Osteoblast (primary cell): ENCODE measurements around the gene GAB2. TPM values are rescaled to one million over a fixed set of nuclear protein-coding genes. Genes with fewer than 3 reads are reported as not detected.

ENCODE experiments used
- DNase-seq: peaks from one replicate; pipeline ENCODE4 v3.0.0; 2011; ENCODE audit warnings: low spot score, mixed read lengths; ENCODE audit not compliant: insufficient read length; ENCODE audit errors: missing footprints
- H2AFZ ChIP-seq: 2 replicates; pipeline ENCODE4 v1.6.0; 2011; ENCODE audit warnings: mild to moderate bottlenecking, low read length
- H3K27ac ChIP-seq: 2 replicates; pipeline ENCODE4 v1.5.1; 2011; ENCODE audit warnings: mild to moderate bottlenecking, low read depth, low read length, moderate library complexity
- H3K27me3 ChIP-seq: 2 replicates; pipeline ENCODE4 v1.6.0; 2012; ENCODE audit warnings: mild to moderate bottlenecking, control low read depth, inconsistent platforms, low read length, moderate library complexity; ENCODE audit not compliant: insufficient read depth
- H3K36me3 ChIP-seq: 2 replicates; pipeline ENCODE4 v1.5.1; 2011; ENCODE audit warnings: mild to moderate bottlenecking, low read length, control low read depth, moderate library complexity; ENCODE audit not compliant: insufficient read depth
- H3K4me1 ChIP-seq: 2 replicates; pipeline ENCODE4 v1.5.1; 2011; ENCODE audit warnings: mild to moderate bottlenecking, low read length, control low read depth, moderate library complexity; ENCODE audit not compliant: insufficient read depth
- H3K4me2 ChIP-seq: 2 replicates; pipeline ENCODE4 v1.6.0; 2011; ENCODE audit warnings: mild to moderate bottlenecking, low read length; ENCODE audit not compliant: insufficient read depth
- H3K4me3 ChIP-seq: fragments of 200-600 bp; sonication (generic); 3 replicates; pipeline ENCODE4 v1.5.1; 2012; ENCODE audit warnings: mild to moderate bottlenecking, low read length, inconsistent platforms; ENCODE audit not compliant: insufficient read depth
- H3K79me2 ChIP-seq: 2 replicates; pipeline ENCODE4 v1.6.0; 2012; ENCODE audit warnings: mild to moderate bottlenecking, low read length, control low read depth, inconsistent platforms; ENCODE audit not compliant: insufficient read depth
- H3K9me3 ChIP-seq: 2 replicates; pipeline ENCODE4 v1.5.1; 2011; ENCODE audit warnings: low read depth, low read length, control low read depth
- H4K20me1 ChIP-seq: 2 replicates; pipeline ENCODE4 v1.6.0; 2012; ENCODE audit warnings: mild to moderate bottlenecking, low read length, control low read depth; ENCODE audit not compliant: insufficient read depth
- total RNA-seq: library from RNA; depleted of rRNA; stranded (reverse); fragments of >200 nt; gene quantifications from 2 replicates; pipeline ENCODE4 v1.2.3, GENCODE V29; 2012
- TF ChIP-seq, protein P1 (sequence below): IDR thresholded peaks from 2 replicates; pipeline ENCODE4 v1.5.1; 2011; ENCODE audit warnings: mild to moderate bottlenecking, low read depth, low read length, moderate library complexity; ENCODE audit errors: extremely low read depth

GAB2 gene
- total RNA-seq, 1 donor = 18.5 TPM

DNA sequence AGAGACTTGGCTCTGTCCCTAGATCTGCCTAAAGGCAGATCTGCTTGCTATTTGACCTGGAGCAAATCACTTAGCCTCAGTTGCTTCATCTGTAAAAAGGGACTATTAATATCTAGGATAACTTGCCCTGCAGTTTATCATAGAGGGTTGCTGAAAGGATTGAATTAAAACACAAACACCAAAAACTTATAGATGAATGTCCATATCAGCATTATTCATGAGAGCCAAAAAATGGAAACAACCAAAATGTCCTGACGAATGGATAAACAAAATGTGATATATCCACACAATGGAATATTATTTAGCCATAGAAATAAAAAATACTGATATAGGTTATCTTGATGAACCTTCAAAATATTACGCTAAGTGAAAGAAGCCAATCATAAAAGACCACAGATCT, 161.7 kb downstream of the GAB2 start:
- TF ChIP-seq, protein P1, sequence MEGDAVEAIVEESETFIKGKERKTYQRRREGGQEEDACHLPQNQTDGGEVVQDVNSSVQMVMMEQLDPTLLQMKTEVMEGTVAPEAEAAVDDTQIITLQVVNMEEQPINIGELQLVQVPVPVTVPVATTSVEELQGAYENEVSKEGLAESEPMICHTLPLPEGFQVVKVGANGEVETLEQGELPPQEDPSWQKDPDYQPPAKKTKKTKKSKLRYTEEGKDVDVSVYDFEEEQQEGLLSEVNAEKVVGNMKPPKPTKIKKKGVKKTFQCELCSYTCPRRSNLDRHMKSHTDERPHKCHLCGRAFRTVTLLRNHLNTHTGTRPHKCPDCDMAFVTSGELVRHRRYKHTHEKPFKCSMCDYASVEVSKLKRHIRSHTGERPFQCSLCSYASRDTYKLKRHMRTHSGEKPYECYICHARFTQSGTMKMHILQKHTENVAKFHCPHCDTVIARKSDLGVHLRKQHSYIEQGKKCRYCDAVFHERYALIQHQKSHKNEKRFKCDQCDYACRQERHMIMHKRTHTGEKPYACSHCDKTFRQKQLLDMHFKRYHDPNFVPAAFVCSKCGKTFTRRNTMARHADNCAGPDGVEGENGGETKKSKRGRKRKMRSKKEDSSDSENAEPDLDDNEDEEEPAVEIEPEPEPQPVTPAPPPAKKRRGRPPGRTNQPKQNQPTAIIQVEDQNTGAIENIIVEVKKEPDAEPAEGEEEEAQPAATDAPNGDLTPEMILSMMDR = no peak
- Histone ChIP-seq H3K36me3 (no peaks in the 10 kb centered on the region), H3K27ac (no peak overlapping the region), H3K79me2 (no peaks in the 10 kb centered on the region), H4K20me1 (no peaks in the 10 kb centered on the region), H3K4me3 (no peak overlapping the region), H3K27me3 (no peaks in the 10 kb centered on the region), H3K4me1 (peaks cover 25% of the 10 kb centered on the region), H2AFZ (no peak overlapping the region), H3K4me2 (no peak overlapping the region), H3K9me3 (no peaks in the 10 kb centered on the region)
- no peak for DNase-seq

DNA sequence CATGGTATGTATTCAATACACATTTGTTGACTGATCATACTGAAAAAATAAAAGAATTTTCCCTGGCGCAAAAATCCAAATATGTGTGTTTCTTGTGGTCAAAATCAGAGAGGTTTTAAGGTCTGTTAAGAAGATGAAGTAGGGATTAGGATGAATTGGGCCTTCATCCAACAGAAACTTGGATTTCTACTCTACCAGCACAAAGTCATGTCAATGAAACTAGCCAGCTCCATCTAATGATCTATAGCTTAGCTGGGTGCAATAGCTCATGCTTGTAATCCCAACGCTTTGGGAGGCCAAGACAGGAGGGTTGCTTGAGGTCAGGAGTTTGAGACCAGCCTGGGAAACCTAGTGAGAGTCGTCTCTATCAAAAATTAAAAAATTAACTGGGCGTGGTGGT, 163.4 kb downstream of the GAB2 start:
- no peaks in the 10 kb centered on the region for H3K36me3 ChIP-seq
- TF ChIP-seq, protein P1 = no peak
- no peaks in the 10 kb centered on the region for H3K27me3 ChIP-seq
- H3K27ac ChIP-seq = no peak overlapping the region
- peaks cover 25% of the 10 kb centered on the region for H3K4me1 ChIP-seq
- no peak for DNase-seq
- H3K79me2 ChIP-seq = no peaks in the 10 kb centered on the region
- H4K20me1 ChIP-seq = no peaks in the 10 kb centered on the region
- H2AFZ ChIP-seq = no peak overlapping the region
- no peaks in the 10 kb centered on the region for H3K9me3 ChIP-seq
- no peak overlapping the region for H3K4me3 ChIP-seq
- H3K4me2 ChIP-seq = no peak overlapping the region

DNA sequence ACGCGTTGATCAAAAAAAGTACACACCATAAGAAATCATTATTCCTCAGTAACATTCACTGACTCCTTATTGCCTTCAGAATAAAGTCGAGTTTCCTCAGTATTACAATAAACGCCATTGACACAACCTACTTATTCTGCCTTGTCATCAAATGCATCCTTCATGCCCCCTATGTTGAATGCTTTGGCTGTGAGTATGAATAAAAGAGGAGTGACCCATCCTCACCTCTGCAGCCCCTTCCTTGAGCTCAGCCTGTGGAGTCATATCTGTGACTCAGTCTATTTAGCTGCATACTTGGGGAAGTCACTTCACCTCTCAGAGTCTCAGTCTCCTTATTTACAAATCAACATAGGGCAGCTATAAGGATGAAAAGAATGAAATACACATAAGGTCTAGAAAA, 163.8 kb downstream of the GAB2 start:
- TF ChIP-seq, protein P1 = no peak
- no peak for DNase-seq
- no peaks in the 10 kb centered on the region for H3K9me3 ChIP-seq

DNA sequence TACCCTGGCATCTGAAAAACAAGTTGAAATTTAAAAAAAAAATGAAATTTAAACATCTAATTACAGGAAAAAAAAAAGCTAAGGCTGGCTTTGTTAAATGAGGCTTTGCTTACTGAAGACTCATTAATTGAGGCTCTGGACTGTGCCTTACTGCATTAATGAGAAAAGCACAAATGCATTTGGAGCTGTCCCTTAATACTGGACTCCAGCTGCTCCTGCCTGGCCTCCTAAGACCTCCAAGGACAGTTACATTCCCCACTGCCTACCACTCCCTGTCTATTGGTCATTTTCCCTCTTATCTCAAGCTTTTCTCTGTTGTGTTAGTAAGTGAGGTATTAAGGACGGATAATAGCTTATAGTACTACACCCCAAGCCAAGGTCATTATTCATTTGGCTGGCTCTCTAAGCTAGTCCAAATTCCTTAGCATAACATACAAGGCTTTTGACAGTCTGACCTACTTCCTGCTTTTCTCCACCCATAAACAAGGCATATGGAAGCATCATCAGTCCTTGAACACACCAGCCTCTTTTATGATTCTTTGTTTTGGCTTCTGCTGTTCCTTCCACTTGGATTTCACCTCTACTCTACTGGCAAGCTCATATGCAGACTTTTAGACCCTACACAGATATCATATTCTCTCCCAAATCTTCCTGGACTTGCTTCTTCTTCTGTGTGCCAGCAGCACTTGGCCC, 166.4 kb downstream of the GAB2 start:
- Histone ChIP-seq H3K27me3 (no peaks in the 10 kb centered on the region), H2AFZ (no peak overlapping the region), H3K4me1 (peaks cover 19% of the 10 kb centered on the region), H4K20me1 (no peaks in the 10 kb centered on the region), H3K36me3 (no peaks in the 10 kb centered on the region), H3K4me2 (peak overlapping the region; percentile 27), H3K4me3 (no peak overlapping the region), H3K9me3 (no peaks in the 10 kb centered on the region), H3K79me2 (no peaks in the 10 kb centered on the region), H3K27ac (no peak overlapping the region)
- DNase-seq = no peak
- TF ChIP-seq, protein P1 = no peak

More for the DNA sequence above, 163.8 kb downstream of the GAB2 start:
- H3K4me3 ChIP-seq = no peak overlapping the region
- H3K27ac ChIP-seq = no peak overlapping the region
- H3K4me1 ChIP-seq = peaks cover 25% of the 10 kb centered on the region
- H4K20me1 ChIP-seq = no peaks in the 10 kb centered on the region
- no peaks in the 10 kb centered on the region for H3K27me3 ChIP-seq
- H3K4me2 ChIP-seq = no peak overlapping the region
- H3K79me2 ChIP-seq = no peaks in the 10 kb centered on the region
- no peaks in the 10 kb centered on the region for H3K36me3 ChIP-seq
- no peak overlapping the region for H2AFZ ChIP-seq
